H9 (cell line): ENCODE measurements around the gene TUBB8. TPM values are rescaled to one million over a fixed set of nuclear protein-coding genes. Genes with fewer than 3 reads are reported as not detected.

Experiments
- DNase-seq: peaks from one replicate; pipeline ENCODE4 v3.0.0-alpha.2; 2017
- H2AFZ ChIP-seq: one replicate; pipeline ENCODE4 v1.6.1; 2013; ENCODE audit warnings: mild to moderate bottlenecking, low read length, control low read depth, moderate library complexity
- H2AK5ac ChIP-seq: 2 replicates; pipeline ENCODE4 v1.6.1; 2013; ENCODE audit warnings: low read length, control low read depth, mixed read lengths; ENCODE audit not compliant: insufficient read length
- H2BK120ac ChIP-seq: one replicate; pipeline ENCODE4 v1.6.1; 2013; ENCODE audit warnings: low read depth, mild to moderate bottlenecking, low read length, control low read depth, inconsistent platforms; ENCODE audit not compliant: poor library complexity, severe bottlenecking
- H2BK12ac ChIP-seq: 2 replicates; pipeline ENCODE4 v1.6.1; 2013; ENCODE audit warnings: low read length, control low read depth, mixed read lengths, low read depth; ENCODE audit not compliant: insufficient read length
- H2BK15ac ChIP-seq: 2 replicates; pipeline ENCODE4 v1.6.1; 2013; ENCODE audit warnings: low read depth, low read length, control low read depth
- H2BK20ac ChIP-seq: one replicate; pipeline ENCODE4 v1.6.1; 2013; ENCODE audit warnings: low read depth, mild to moderate bottlenecking, low read length, control low read depth, inconsistent platforms; ENCODE audit not compliant: poor library complexity, severe bottlenecking
- H2BK5ac ChIP-seq: 2 replicates; pipeline ENCODE4 v1.6.1; 2013; ENCODE audit warnings: low read length, control low read depth, mixed read lengths; ENCODE audit not compliant: insufficient read length
- H3K14ac ChIP-seq: 2 replicates; pipeline ENCODE4 v1.6.1; 2013; ENCODE audit warnings: low read length, control low read depth; ENCODE audit not compliant: insufficient read depth
- H3K18ac ChIP-seq: 2 replicates; pipeline ENCODE4 v1.6.1; 2013; ENCODE audit warnings: low read depth, mild to moderate bottlenecking, mixed read lengths, low read length, control low read depth; ENCODE audit not compliant: insufficient read length
- H3K23ac ChIP-seq: 2 replicates; pipeline ENCODE4 v1.6.1; 2013; ENCODE audit warnings: low read length, control low read depth, mixed read lengths, low read depth; ENCODE audit not compliant: insufficient read length
- H3K23me2 ChIP-seq: 2 replicates; pipeline ENCODE4 v1.6.1; 2013; ENCODE audit warnings: low read depth, mild to moderate bottlenecking, mixed read lengths, low read length, control low read depth; ENCODE audit not compliant: insufficient read length, poor library complexity, severe bottlenecking
- H3K27ac ChIP-seq: 2 replicates; pipeline ENCODE4 v1.5.1; 2013; ENCODE audit warnings: low read length, control low read depth, mixed read lengths, low read depth; ENCODE audit not compliant: insufficient read length
- H3K27me3 ChIP-seq: 2 replicates; pipeline ENCODE4 v1.6.1; 2013; ENCODE audit warnings: low read length, control low read depth, inconsistent platforms; ENCODE audit not compliant: insufficient read depth
- H3K4ac ChIP-seq: 2 replicates; pipeline ENCODE4 v1.6.1; 2013; ENCODE audit warnings: low read depth, mild to moderate bottlenecking, control low read depth, inconsistent platforms, low read length, moderate library complexity
- H3K4me1 ChIP-seq: 2 replicates; pipeline ENCODE4 v1.6.1; 2013; ENCODE audit warnings: low read length, control low read depth, inconsistent platforms; ENCODE audit not compliant: insufficient read depth
- H3K4me2 ChIP-seq: 2 replicates; pipeline ENCODE4 v1.6.1; 2013; ENCODE audit warnings: low read length, control low read depth, mixed read lengths; ENCODE audit not compliant: insufficient read length, insufficient read depth
- H3K56ac ChIP-seq: 2 replicates; pipeline ENCODE4 v1.6.1; 2013; ENCODE audit warnings: low read depth, mild to moderate bottlenecking, mixed read lengths, low read length, control low read depth; ENCODE audit not compliant: insufficient read length
- H3K79me1 ChIP-seq: 2 replicates; pipeline ENCODE4 v1.6.1; 2013; ENCODE audit warnings: low read depth, mild to moderate bottlenecking, moderate library complexity, low read length, control low read depth, inconsistent platforms; ENCODE audit not compliant: insufficient read depth, poor library complexity, severe bottlenecking
- H3K79me2 ChIP-seq: 2 replicates; pipeline ENCODE4 v1.6.1; 2013; ENCODE audit warnings: low read length, control low read depth, inconsistent platforms; ENCODE audit not compliant: insufficient read depth
- H3K9ac ChIP-seq: 2 replicates; pipeline ENCODE4 v1.6.1; 2013; ENCODE audit warnings: low read length, control low read depth, mixed read lengths; ENCODE audit not compliant: insufficient read length; ENCODE audit errors: extremely low read depth
- H3K9me3 ChIP-seq: one replicate; pipeline ENCODE4 v1.6.1; 2013; ENCODE audit warnings: low read depth, low read length, inconsistent platforms; ENCODE audit not compliant: control insufficient read depth
- H3T11ph ChIP-seq: one replicate; pipeline ENCODE4 v1.6.1; 2013; ENCODE audit warnings: mild to moderate bottlenecking, low read length, control low read depth, inconsistent platforms
- H4K20me1 ChIP-seq: one replicate; pipeline ENCODE4 v1.6.1; 2013; ENCODE audit not compliant: control insufficient read depth, insufficient read length, insufficient read depth
- H4K5ac ChIP-seq: 2 replicates; pipeline ENCODE4 v1.6.1; 2013; ENCODE audit warnings: low read depth, mild to moderate bottlenecking, mixed read lengths, low read length, control low read depth; ENCODE audit not compliant: insufficient read length
- H4K8ac ChIP-seq: replicated peaks from 2 replicates; pipeline ENCODE4 v1.6.1; 2013; ENCODE audit warnings: low read length, control low read depth, mixed read lengths, low read depth; ENCODE audit not compliant: insufficient read length
- H4K91ac ChIP-seq: 2 replicates; pipeline ENCODE4 v1.6.1; 2013; ENCODE audit warnings: low read depth, mild to moderate bottlenecking, moderate library complexity, mixed read lengths, low read length, control low read depth; ENCODE audit not compliant: insufficient read length
- H3K27ac Mint-ChIP-seq, 3 experiments: 2 replicates in 2 of 3; 3 replicates in 1 of 3; pipeline ENCODE4 v1.8.0; 2020 to 2021; ENCODE audit warnings: mixed read lengths in 3 of 3, mild to moderate bottlenecking in 1 of 3, moderate library complexity in 1 of 3
- H3K27me3 Mint-ChIP-seq: 2 replicates; pipeline ENCODE4 v1.8.0; 2021; ENCODE audit warnings: low read depth, mild to moderate bottlenecking, moderate library complexity, mixed read lengths
- H3K36me3 Mint-ChIP-seq, 3 experiments: 2 replicates in 2 of 3; 3 replicates in 1 of 3; pipeline ENCODE4 v1.8.0; 2020 to 2021; ENCODE audit warnings: low read depth in 3 of 3, mixed read lengths in 3 of 3; ENCODE audit not compliant: insufficient read depth in 1 of 3
- H3K4me1 Mint-ChIP-seq, 2 experiments: 2 replicates each; pipeline ENCODE4 v1.8.0; 2020; ENCODE audit warnings: mixed read lengths in 2 of 2
- H3K4me3 Mint-ChIP-seq, 2 experiments: 2 replicates in 1 of 2; 3 replicates in 1 of 2; pipeline ENCODE4 v1.8.0; 2020 to 2021; ENCODE audit warnings: mild to moderate bottlenecking in 2 of 2, mixed read lengths in 2 of 2, moderate library complexity in 1 of 2
- H3K9me3 Mint-ChIP-seq, 2 experiments: 2 replicates in 1 of 2; 3 replicates in 1 of 2; pipeline ENCODE4 v1.8.0; 2020; ENCODE audit warnings: mild to moderate bottlenecking in 2 of 2, mixed read lengths in 2 of 2, moderate library complexity in 1 of 2
- WGBS: extraction: QIAGEN DNeasy Blood & Tissue Kit; methylation state at CpG from one replicate; pipeline ENCODE4 v1.1.7; 2013; ENCODE audit warnings: missing lambda C conversion rate, low lambda C conversion rate, mixed read lengths; ENCODE audit not compliant: insufficient read length; ENCODE audit errors: extremely low coverage; 5-methylcytosine and 5-hydroxymethylcytosine counted together
- long read RNA-seq: library from polyadenylated mRNA; unstranded; transcript quantifications from one replicate; pipeline ENCODE4 v2.0.0, GENCODE V29; 2020
- total RNA-seq: library from RNA; stranded (reverse); gene quantifications from 2 replicates; pipeline ENCODE4 v1.2.1, GENCODE V29; 2021
- TF ChIP-seq, protein P1 (sequence below): fragments of 200-600 bp; sonication (generic); conservative IDR thresholded peaks from 3 replicates; pipeline ENCODE4 v1.8.0; 2021; ENCODE audit warnings: antibody characterized with exemption, mild to moderate bottlenecking

TUBB8 gene
- 0.22 and 0.57 TPM in 2 replicates for total RNA-seq
- long read RNA-seq, partial matches to known transcripts, result 0 of 1 reads
- long read RNA-seq, other reads (novel, unspliced or antisense), result 1 of 1 reads

DNA sequence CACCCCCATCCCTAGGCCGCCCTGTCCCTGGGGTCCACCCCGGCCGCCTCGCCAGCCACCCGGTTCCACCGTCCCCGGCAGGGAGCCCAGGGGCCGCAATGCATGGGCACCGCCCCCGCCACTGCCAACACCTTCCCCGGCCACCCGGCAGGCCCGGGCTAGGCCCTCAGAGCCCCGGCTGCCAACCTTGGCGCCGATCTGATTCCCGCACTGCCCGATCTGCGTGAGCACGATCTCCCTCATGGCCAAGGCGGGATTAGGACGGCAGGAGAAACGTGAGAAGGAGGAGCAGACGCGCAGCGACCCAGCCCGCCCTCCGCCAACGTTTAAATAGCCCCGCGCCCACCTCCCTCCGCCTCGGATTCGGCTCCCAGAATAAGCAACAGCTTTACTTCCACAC lies at the start of gene TUBB8:
Gene TUBB8 (minus strand): TSS at position 301 of the 400 bp plus-strand sequence. CDS start 58 bp downstream, at position 243.
- no CpG with 5 or more reads among the region's 34 CpGs for WGBS
- Mint-ChIP-seq H3K27ac (no peak within 1 kb of the TSS), H3K4me1 (peaks cover 2 to 4% of the 10 kb centered on the region in 2 experiments), H3K27me3 (no peaks in the 10 kb centered on the region), H3K9me3 (peaks cover 0 to 29% of the 10 kb centered on the region in 2 experiments; a peak in 2 of 5 replicates), H3K36me3 (no peaks in the 10 kb centered on the region; a peak in 1 of 7 replicates), H3K4me3 (no peak within 1 kb of the TSS; a peak in 1 of 5 replicates)
- Histone ChIP-seq H3K79me1 (no peaks in the 10 kb centered on the region), H4K5ac (no peak within 1 kb of the TSS), H2BK15ac (no peak within 1 kb of the TSS), H3K27me3 (no peaks in the 10 kb centered on the region), H2BK120ac (no peak within 1 kb of the TSS), H3K9ac (no peak within 1 kb of the TSS), H3K79me2 (no peaks in the 10 kb centered on the region), H3K23ac (no peak within 1 kb of the TSS), H2BK12ac (no peak within 1 kb of the TSS), H3K56ac (no peak within 1 kb of the TSS), H2AFZ (no peak within 1 kb of the TSS), H3K14ac (no peak within 1 kb of the TSS), H4K8ac (no peak within 1 kb of the TSS), H3K4me2 (no peak within 1 kb of the TSS), H4K91ac (no peak within 1 kb of the TSS), H4K20me1 (no peaks in the 10 kb centered on the region), H2BK5ac (no peak within 1 kb of the TSS), H3T11ph (no peak within 1 kb of the TSS), H2BK20ac (no peak within 1 kb of the TSS), H3K23me2 (no peaks in the 10 kb centered on the region), H2AK5ac (no peak within 1 kb of the TSS), H3K4me1 (no peaks in the 10 kb centered on the region), H3K4ac (no peak within 1 kb of the TSS), H3K18ac (no peak within 1 kb of the TSS), H3K9me3 (no peaks in the 10 kb centered on the region), H3K27ac (no peak within 1 kb of the TSS)
- TF ChIP-seq, protein P1, sequence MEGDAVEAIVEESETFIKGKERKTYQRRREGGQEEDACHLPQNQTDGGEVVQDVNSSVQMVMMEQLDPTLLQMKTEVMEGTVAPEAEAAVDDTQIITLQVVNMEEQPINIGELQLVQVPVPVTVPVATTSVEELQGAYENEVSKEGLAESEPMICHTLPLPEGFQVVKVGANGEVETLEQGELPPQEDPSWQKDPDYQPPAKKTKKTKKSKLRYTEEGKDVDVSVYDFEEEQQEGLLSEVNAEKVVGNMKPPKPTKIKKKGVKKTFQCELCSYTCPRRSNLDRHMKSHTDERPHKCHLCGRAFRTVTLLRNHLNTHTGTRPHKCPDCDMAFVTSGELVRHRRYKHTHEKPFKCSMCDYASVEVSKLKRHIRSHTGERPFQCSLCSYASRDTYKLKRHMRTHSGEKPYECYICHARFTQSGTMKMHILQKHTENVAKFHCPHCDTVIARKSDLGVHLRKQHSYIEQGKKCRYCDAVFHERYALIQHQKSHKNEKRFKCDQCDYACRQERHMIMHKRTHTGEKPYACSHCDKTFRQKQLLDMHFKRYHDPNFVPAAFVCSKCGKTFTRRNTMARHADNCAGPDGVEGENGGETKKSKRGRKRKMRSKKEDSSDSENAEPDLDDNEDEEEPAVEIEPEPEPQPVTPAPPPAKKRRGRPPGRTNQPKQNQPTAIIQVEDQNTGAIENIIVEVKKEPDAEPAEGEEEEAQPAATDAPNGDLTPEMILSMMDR, result no peak
- DNase-seq, result peak; percentile 26
